ENCODE data around the gene APOA5. TPM values are rescaled to one million over a fixed set of nuclear protein-coding genes. Genes with fewer than 3 reads are reported as not detected.
"Not testable (repeated sequence)": the region's sequence is repeated elsewhere in the genome, so short reads cannot be mapped to it uniquely, and the experiment has no call there.

APOA5 gene
- total RNA-seq, 4 donors from 2014 or later = 0.72 TPM; not detected in 3

- Histone ChIP-seq H3K27me3 (peaks cover 3% of the 10 kb centered on the region), H3K4me3 (no peak overlapping the region), H3K4me1 (no peaks in the 10 kb centered on the region), H3K27ac (no peak overlapping the region), H3K36me3 (no peaks in the 10 kb centered on the region), H3K9me3 (no peaks in the 10 kb centered on the region)
- DNase-seq (ENCODE audit: low spot score in 2 of 2) = no peak
- WGBS = 84% methylated on average over 4 of the region's 4 CpGs
- TF ChIP-seq EP300 (IDR thresholded peaks at IDR 0.05) = no peak
- TF ChIP-seq POLR2AphosphoS5 (IDR thresholded peaks at IDR 0.05) = no peak
- no peak for TF ChIP-seq POLR2A (IDR thresholded peaks at IDR 0.05)
- TF ChIP-seq CTCF (IDR thresholded peaks at IDR 0.05) = no peak
These were observed 20.4 kb upstream of the APOA5 start for GRCh38 chr11:116812109-116812508.

GRCh38 chr11:116811194-116811593 lies 19.5 kb upstream of the APOA5 start:
- TF ChIP-seq POLR2A (IDR thresholded peaks at IDR 0.05) (no peak), POLR2AphosphoS5 (IDR thresholded peaks at IDR 0.05) (no peak), EP300 (IDR thresholded peaks at IDR 0.05) (no peak), CTCF (IDR thresholded peaks at IDR 0.05) (no peak)
- 73% methylated on average over 3 of the region's 3 CpGs for WGBS
- H3K36me3 ChIP-seq = no peaks in the 10 kb centered on the region
- no peaks in the 10 kb centered on the region for H3K4me1 ChIP-seq
- H3K9me3 ChIP-seq = no peaks in the 10 kb centered on the region
- DNase-seq (ENCODE audit: low spot score in 2 of 2) = no peak
- peaks cover 3% of the 10 kb centered on the region for H3K27me3 ChIP-seq
- H3K4me3 ChIP-seq = no peak overlapping the region
- H3K27ac ChIP-seq = no peak overlapping the region

GRCh38 chr11:116808262-116809175 lies 16.8 kb upstream of the APOA5 start:
- no peak overlapping the region for H3K27ac ChIP-seq

GRCh38 chr11:116807601-116808261 lies 16.1 kb upstream of the APOA5 start:
- H3K36me3 ChIP-seq = no peaks in the 10 kb centered on the region
- H3K27me3 ChIP-seq = peaks cover 3% of the 10 kb centered on the region
- TF ChIP-seq POLR2AphosphoS5 (IDR thresholded peaks at IDR 0.05) (no peak), CTCF (IDR thresholded peaks at IDR 0.05) (no peak), EP300 (IDR thresholded peaks at IDR 0.05) (no peak), POLR2A (IDR thresholded peaks at IDR 0.05) (no peak)
- DNase-seq (ENCODE audit: low spot score in 2 of 2) = no peak
- H3K9me3 ChIP-seq = no peaks in the 10 kb centered on the region
- no peak overlapping the region for H3K27ac ChIP-seq
- 90% methylated on average over 6 of the region's 6 CpGs for WGBS
- H3K4me3 ChIP-seq = no peak overlapping the region
- no peaks in the 10 kb centered on the region for H3K4me1 ChIP-seq

More at GRCh38 chr11:116808262-116809175, 16.8 kb upstream of the APOA5 start:
- WGBS = 74% methylated on average over 14 of the region's 14 CpGs
- no peak for TF ChIP-seq CTCF (IDR thresholded peaks at IDR 0.05)
- TF ChIP-seq POLR2A (IDR thresholded peaks at IDR 0.05) = no peak
- no peak for TF ChIP-seq POLR2AphosphoS5 (IDR thresholded peaks at IDR 0.05)
- no peak for TF ChIP-seq EP300 (IDR thresholded peaks at IDR 0.05)
- H3K36me3 ChIP-seq = no peaks in the 10 kb centered on the region
- no peaks in the 10 kb centered on the region for H3K9me3 ChIP-seq
- peaks cover 3% of the 10 kb centered on the region for H3K27me3 ChIP-seq
- DNase-seq (ENCODE audit: low spot score in 2 of 2) = no peak
- no peak overlapping the region for H3K4me3 ChIP-seq
- no peaks in the 10 kb centered on the region for H3K4me1 ChIP-seq

GRCh38 chr11:116804001-116804400 lies 12.3 kb upstream of the APOA5 start:
- Histone ChIP-seq H3K4me3 (no peak overlapping the region), H3K4me1 (no peaks in the 10 kb centered on the region), H3K36me3 (no peaks in the 10 kb centered on the region), H3K27me3 (peaks cover 3% of the 10 kb centered on the region), H3K27ac (no peak overlapping the region), H3K9me3 (no peaks in the 10 kb centered on the region)
- WGBS = 59% methylated on average over 3 of the region's 3 CpGs
- TF ChIP-seq CTCF (IDR thresholded peaks at IDR 0.05) (no peak), POLR2AphosphoS5 (IDR thresholded peaks at IDR 0.05) (no peak), POLR2A (IDR thresholded peaks at IDR 0.05) (no peak), EP300 (IDR thresholded peaks at IDR 0.05) (no peak)
- no peak for DNase-seq (ENCODE audit: low spot score in 2 of 2)

GRCh38 chr11:116801662-116802061 lies 10.0 kb upstream of the APOA5 start:
- H3K4me3 ChIP-seq; H3K4me1 ChIP-seq; H3K27me3 ChIP-seq; DNase-seq (ENCODE audit: low spot score in 2 of 2); H3K9me3 ChIP-seq; H3K27ac ChIP-seq; H3K36me3 ChIP-seq: not testable (repeated sequence)

All from suprapubic skin (tissue), 4 donors.